Mucosa of gallbladder (tissue), 1 donor: ENCODE data around the gene CMTM2. TPM values are rescaled to one million over a fixed set of nuclear protein-coding genes. Genes with fewer than 3 reads are reported as not detected.
"Not testable (repeated sequence)": the region's sequence is repeated elsewhere in the genome, so short reads cannot be mapped to it uniquely, and the experiment has no call there.

Experiments used
- DNase-seq: peaks from one replicate; pipeline ENCODE4 v3.0.0-alpha.2; 2020; ENCODE audit warnings: low spot score
- total RNA-seq: library from RNA; stranded (reverse); gene quantifications from one replicate; pipeline ENCODE4 v1.2.1, GENCODE V29; 2021
- donor health status: DM: no; HTN: no; CAD: no.

CMTM2 gene
- total RNA-seq, 1 donor from 2014 or later = not detected

DNA sequence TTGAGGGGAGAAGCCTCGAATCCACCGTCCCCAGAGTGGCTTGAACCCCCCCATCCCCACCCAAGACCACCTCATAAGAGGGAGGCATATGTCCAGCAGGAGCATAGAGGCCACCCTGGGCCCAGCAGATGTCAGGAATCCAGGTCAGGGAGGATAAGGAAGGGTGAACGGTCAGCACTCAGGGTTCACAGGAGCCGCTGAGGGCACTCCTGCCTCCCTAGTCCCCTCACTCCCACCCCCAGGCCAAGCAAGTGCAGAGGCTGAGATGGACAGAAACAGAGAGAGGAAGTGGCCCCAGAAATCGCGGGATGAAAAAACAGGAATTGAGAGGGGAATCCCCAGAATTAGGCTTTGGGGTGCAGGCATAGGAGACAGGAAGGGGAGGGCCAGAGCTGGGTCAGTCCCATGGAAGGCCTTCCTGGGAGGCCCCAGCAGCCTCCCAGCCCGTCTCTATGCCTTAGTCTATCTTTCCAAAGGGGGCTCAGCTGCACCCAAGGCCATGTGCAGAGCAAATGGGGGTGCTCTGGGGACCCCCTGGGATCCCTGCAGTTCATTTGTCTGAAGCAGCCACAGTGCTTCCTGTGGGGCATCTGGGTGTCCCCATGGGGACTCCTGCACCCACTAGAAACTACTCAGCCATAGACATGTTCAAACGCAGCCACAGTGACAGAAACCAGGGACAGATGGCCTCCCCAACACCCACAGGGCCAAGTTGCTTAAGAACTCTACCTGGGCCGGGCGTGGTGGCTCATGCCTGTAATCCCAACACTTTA lies 26.9 kb downstream of the CMTM2 start:
- no peak for DNase-seq

DNA sequence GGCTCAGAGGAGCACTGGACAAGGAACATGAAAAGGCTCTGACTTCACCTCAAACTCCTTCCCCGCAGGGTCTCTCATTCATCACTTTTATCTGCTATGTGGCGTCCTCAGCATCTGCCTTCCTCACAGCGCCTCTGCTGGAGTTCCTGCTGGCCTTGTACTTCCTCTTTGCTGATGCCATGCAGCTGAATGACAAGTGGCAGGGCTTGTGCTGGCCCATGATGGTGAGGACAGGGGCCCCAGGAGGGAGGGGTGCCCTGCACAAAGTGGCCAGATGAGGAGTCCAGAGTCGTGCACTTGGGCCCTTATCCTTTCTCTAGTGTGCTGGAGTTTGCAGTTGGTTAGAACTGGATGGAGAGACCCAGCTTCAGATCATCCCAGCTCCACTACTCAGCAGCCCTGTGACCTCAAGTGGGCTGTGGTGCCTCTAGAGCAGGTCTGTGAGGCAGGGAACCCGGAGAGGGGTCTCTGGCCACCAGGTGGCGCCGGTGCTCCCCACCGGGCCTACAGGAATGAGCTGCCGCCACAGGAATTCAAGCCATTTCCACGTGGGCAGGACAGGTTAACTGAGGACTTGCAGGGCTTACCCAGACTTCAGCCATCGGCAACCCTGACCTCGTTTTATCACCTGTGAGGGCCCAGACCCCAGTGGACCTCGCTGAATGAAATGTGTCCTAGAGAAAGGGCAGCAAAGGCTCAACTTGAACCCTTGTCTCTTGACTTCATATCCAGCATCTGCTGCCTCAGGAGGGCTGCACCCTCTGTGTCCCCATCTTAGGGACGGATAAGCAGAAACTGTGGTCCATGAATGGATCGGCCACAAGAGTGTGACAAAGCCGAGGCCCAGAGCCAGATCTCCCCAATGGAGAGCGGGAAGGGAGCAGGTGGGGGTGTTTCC lies 29.2 kb downstream of the CMTM2 start:
- peak; percentile 89 for DNase-seq

DNA sequence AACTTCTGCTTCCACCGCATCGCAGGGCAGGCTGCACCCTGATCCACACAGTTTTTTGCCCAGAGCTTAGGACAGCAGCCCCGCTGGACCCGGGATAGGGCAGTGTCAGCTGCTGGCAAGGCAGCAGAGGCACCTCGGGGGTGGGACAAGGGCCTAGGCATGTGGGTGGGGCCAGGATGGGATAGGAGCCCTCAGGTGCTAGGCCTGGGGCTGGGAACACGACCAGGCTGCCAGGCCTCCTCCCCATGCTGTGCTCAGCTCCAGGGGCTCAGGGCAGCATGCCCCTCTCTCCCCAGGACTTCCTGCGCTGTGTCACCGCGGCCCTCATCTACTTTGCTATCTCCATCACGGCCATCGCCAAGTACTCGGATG lies 29.9 kb downstream of the CMTM2 start:
- DNase-seq = no peak

DNA sequence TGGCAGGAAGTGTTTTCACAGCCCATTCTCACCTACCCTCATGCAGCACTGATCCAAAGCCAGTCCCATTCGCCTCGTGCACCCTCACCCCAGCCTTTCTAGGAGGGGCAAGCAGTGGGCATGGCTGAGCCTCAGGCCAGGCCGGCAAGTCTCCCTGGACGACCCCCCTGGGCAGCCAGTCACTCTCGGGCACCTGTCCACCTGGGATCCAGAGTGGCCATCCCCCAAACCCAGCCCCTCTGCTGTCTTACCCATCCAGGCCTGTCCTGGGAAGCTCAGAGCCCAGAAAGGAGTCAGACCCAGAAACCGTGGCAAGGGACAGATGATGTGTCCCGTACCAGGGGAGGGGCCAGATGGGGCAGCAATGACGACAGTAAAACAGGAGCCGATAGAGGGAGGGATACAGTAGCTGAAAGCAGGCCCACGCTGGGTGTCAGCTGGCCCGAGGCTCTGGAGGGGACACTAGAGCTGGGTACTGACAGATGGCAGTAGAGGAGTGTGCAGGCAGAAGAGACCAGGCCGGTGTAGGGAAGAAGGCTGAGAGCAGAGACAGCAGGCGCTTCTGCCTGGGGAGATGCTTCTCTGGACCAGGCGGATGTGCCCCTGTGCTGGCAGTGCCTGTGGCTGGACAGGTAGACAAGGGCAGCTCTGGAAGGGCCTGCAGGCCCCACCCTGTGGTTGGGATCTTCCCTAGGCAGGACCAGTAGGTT lies 31.0 kb downstream of the CMTM2 start:
- DNase-seq = no peak

DNA sequence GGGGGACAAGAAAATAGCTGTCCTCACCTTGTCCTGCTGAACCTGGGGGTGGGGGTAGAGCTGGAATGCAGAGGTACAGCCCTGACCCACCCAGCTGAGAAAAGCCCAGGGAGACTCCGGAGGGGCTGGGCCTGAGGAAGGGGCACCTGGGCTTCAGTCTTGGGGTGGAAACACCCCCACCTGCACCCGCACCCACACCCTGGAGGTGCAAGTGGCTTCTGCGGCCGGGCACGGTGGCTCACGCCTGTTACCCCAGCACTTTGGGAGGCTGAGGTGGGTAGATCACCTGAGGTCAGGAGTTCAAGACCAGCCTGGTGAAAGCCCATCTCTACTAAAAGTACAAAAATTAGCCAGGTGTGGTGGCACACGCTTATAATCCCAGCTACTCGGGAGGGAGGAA lies 32.6 kb downstream of the CMTM2 start:
- DNase-seq = not testable (repeated sequence)

DNA sequence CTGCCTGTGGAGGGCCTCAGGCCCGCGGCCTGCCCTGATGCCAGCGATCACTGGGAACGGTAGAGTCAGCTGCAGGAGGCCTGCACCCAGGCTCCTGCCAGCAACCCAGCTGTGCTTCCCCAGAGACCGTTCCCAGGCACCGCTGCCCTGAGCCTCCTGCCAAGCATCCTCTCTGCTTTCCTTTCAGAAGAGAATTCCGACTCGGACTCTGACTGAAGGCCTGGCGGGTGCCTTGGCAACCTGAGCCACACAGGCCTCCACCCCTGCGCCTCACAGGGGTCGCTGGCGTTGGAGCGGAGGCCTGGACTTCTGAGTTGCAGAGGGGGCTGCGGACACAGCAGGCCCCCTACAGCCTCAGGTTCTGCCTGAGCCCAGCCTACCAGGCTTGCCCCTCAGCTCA lies 33.2 kb downstream of the CMTM2 start:
- DNase-seq = no peak

DNA sequence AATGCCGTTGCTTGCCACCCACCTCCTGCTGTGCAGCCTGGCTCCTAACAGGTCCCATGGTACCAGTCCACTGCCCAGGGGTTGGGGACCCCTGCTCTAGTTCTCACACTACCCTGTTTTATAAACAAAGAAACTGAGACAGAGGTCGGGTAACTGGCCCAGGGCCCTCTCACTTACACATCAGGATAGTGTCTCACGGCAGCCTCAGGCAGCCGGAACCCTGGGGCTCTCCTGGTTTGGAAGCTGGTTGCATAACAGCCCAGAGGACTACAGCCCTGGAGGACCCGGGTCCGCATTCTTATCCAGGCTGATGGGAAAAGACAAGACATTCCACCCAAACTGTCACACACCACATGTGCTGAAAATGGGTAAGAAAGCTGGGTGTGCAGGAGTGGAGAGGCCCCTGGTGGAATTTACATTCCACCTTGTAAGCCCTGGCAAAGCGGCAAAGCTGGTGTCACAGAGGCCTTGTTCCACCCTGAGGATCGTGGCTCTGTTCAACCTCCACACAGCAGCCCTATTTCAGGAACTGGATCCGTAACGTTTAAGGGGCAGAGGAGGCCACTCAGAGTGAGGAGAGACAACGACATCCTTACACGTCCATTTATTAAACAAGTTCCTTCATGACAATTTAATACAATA lies 35.0 kb downstream of the CMTM2 start:
- DNase-seq = no peak

DNA sequence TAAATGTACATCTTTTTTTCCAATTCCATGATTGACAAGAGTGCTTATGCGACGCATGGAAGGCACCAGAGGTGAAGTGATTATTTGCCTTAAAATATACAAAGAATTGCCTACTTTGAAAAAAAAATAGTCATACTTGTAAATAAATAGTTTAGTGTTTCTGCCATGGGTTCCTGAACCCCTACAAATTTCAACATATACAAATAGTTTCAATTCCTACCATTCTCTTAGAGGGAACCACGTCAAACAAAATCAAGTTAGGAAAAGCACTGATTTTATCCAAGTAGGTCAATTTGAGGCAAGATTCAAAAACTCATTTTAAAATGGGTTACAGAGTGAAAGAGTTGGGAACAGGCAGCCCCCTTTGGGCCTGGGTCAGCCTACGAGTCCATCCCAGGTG lies 36.9 kb downstream of the CMTM2 start:
- DNase-seq = no peak

DNA sequence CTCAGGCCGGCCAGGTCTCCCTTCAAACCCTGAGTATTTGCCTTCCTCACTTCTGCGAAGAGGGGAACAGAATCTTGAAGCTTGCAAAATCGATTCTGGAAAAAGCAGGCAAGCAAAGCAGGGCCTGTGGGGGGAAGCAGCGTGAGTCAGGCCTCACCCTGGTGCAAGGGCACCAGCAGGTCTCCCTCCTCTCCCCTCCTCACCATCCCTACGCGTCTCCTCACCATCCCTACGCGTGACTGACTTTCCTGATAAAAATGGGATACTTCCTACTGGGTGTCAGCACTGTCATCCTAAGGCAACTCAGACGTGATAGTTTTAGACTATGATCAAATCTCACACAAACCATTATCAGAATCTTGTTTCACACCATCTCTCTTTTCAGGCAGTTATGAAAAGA lies 37.3 kb downstream of the CMTM2 start:
- no peak for DNase-seq

DNA sequence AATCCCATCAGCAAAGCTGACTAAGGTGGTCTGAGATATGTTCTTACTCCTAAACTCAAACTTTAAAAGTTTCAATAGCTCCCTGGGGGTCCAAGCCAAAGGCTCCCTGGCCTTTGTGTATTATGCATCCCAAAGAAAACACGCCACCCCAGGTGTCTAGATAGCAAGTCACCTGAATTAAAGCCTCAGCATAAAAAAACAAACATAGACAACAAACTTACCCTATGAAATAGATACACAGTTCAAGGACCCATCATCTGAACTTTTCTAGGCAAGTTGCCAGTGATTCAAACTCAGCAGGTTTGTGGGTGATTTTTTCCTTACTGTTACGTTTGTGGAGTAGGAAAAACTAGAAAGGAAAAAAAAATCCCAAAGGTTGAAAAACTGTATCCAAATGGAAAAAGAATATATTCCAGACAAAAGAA lies 37.8 kb downstream of the CMTM2 start:
- no peak for DNase-seq

DNA sequence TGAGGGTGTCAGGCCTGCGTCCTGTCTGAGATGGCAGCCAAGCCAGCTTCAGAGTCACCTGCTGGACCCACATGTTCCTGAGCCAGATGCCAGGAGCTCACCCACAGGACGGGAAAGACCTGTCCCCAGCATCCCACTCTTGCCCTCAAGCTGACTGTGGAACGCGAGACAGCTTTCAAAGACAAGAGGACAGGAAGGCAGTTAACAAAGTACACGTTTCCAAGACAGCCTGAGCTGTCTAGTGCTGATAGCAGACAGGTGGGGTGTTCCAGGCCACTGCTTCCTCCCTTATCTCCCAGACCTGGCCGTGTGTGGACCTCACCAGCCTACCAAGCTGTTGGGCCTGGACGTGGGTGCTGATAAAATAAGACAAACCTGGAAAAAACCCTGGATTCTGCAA lies 38.5 kb downstream of the CMTM2 start:
- no peak for DNase-seq

DNA sequence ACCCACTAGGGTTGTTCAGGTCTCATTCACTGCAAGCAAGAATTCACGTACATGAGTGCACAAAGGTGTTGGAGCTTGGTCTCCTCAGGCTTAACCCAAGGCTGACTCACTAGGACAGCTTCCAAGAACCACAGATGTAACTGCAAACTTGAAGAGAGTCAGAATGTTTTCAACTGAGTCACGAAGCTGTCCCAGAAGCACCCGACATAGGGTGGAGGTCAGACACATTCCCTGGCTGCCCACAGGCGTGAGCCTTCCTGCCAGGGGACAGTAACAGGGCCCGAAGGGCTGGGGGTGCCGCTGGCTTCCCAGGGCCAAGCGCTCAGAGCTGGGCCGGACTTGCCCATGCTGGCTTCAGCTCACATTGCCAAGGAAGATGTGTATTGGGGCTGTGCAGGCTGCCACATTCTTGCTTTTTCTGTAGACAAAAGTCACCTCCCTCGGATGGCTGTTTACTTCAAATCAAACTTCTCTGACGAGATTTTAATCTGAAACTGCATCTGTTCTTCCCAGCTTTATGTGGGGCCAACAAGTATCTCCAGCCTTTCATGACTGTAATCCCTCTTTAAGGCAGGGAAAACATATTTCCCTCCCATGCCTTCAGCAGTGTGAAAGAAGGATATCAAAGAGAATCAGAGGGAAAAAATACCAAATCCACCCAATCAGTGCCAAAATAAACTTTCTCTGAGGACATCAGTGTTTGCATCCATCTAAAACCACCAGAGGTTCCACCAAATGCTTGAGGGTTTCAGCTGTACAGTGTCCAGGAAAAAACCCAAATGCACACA lies 39.5 kb downstream of the CMTM2 start:
- DNase-seq = no peak

DNA sequence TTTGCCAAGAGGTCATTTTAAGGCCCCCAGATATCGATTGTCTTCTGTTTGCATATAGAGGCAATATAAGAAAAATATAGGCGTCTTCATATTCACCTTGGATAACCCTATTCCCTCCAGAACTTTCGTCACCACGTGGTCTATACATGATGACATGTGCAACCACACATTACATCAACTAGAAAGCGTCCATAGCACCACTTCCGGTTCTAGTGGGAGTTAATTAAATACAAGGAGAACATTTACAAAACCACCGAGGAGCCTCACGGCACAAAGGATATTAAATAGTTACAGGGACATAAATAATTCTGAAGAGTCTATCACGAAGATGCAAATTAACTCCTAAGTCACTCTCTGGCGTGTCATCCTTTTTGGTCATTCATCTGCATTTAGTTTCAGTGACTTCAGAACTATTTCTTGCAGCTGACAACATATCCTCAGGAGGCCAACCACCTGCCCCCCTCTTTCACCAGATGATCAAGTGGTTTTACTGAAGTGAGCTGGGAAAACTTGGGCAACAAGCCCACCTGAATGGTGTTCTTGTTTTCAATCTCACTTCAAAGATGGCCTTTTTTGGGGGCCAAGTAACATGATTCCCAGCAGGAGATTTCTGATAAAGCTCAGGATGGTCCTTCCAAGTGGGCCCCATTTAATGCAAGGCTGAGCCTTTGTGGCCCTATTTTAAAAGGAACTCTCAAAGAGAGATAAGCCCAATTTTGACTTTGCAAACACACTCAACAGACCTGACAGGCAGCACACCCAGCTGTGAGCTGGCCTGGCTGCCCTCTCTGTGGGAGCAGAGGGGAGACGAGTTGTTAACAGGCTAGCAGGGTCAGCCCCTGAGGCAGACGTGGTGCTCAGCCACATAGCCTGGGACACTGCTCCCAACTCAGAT lies 40.5 kb downstream of the CMTM2 start:
- DNase-seq = no peak

DNA sequence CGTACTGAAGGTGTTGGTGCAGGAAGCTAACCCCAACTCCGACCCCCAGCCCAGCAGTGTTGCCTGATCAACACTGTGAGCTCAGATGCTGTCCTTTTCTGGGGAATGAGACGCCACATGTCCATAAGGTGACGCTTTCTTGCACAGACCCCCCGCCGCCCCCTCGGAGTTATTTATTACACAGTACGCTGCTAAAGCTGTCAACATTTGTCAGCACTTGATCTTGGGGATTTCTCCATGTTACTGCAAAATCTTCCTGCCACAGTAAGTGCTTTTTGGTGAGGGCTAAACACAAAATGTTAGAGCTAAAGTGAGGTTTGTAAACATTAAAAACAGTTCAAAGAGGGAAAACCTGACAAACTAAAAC lies 41.1 kb downstream of the CMTM2 start:
- no peak for DNase-seq

DNA sequence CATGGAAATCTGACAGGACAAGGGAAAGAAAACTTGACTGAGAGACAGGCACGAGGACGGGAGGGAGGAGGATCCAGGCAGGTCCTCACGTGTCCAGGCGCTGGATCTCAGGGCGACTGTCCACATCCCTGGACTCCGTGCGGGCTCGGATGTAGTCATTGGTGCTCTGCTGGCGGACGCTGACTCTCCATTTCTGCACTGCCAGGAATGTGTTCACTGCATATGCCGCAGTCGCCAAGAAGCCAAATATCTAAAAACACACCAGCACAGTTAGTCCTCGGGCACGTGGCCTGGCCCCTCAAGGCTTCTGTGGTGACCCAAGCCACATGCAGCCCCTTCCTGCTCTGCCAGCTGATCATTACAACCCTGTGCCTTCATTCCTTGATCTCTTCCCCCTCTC lies 42.7 kb downstream of the CMTM2 start:
- DNase-seq = no peak

DNA sequence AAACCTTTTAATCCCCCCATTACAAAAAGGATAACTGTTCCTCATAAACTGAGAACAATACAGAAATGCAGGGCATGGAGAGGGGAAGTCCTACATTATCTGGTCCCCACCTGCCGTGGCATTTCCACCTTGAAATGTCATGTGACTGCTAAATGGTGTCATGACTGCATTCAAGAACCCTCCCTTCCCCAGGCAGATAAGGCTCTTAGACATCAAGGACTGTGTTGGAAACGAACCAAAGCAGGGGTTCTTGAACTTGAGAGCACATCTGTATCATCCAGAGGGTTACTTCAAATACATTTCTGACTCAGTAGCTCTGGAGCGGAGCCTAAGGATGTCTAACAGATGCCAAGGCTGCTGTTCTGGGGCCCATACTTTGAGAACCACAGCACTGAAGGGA lies 43.6 kb downstream of the CMTM2 start:
- DNase-seq = no peak

DNA sequence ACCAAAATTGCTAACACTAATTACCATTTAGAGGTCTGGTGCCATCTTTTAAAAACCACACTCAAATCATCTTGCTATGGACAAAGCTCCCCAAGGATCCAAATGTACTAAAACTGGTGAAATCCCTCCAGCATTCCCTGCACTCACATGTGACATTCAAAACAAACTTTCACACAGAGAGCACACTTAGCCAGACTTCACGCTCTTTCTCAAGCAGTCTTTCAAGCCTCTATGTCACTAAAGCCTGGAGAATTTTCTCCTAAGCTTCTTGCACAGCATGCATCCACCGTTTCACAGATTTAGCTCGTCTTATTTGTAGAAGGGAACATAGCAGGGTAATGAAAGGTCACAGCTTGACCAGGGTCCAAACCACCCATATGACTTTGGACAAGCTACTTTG lies 44.5 kb downstream of the CMTM2 start:
- no peak for DNase-seq

DNA sequence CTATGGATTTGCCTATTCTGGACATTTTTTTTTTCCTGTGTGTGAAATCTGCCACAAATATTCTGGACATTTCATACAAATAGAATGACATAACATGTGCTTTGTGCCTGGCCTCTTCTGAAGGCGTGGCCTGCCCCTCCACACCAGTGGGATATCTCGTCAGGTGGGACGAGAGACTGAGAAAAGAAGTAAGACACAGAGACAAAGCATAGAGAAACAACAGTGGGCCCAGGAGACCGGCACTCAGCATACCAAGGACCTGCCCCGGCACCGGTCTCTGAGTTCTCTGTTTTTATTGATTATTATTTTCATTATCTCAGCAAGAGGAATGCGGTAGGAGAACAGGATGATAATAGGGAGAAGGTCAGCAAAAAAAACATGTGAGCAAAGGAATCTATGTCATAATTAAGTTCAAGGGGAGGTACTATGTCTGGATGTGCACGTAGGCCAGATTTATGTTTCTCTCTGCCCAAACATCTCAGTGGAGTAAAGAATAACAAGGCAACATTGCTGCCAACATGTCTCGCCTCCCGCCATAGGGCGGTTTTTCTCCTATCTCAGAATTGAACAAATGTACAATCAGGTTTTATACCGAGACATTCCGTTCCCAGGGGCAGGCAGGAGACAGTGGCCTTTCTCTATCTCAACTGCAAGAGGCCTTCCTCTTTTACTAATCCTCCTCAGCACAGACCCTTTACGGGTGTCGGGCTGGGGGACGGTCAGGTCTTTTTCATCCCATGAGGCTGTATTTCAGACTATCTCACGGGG lies 48.5 kb downstream of the CMTM2 start:
- DNase-seq = not testable (repeated sequence)

DNA sequence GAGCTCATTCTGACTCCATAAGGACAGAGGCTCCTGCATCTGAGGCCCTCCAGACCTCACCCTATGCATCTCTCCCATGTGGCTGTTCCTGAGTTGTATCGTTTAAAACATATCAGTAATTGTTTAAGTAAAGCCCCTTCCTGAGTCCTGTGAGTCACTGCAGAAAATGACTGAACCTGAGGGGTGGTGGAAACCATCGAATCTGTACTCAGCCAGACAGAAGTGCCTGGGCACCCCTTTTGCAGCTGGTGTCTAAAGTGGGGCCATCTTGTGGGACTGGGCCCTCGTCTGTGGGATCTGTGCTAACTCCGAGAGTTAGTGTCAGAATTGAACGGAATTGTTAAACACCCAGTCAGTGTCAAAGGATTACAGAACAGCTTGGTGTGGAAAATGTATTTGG lies 50.6 kb downstream of the CMTM2 start:
- no peak for DNase-seq
